Measurements from ENCODE around the gene DUOXA2. TPM values are rescaled to one million over a fixed set of nuclear protein-coding genes. Genes with fewer than 3 reads are reported as not detected.
A peak's percentile ranks its signal among the peaks of the same experiment; 100 is the strongest.
"Not testable (repeated sequence)": the region's sequence is repeated elsewhere in the genome, so short reads cannot be mapped to it uniquely, and the experiment has no call there.

Gene DUOXA2
- total and polyA plus RNA-seq, 8 donors: 1.3 to 119 (median 25.0) TPM; not detected in 1

DNA sequence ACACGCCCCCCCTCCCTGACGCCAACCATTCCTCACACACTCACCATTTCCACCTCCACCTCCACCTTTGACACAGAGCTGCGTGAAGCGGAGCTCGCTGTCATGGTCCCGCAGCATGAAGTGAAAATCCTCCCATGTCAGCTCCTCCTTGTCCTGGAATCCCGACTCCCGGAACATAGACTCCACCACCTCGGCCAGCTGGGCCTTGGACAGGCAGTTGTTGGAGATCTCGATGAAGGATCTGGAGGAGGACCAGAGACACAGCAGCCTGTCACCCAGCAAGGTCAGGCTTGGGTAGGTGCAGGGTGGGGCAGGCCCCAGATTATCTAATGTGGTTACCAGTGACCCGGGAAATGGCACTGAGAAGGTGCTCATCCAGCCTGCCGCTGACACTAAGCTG lies 12.4 kb upstream of the DUOXA2 start:
- TF ChIP-seq POLR2A (IDR thresholded peaks at IDR 0.05) (no peak), POLR2AphosphoS5 (IDR thresholded peaks at IDR 0.05) (no peak), EP300 (IDR thresholded peaks at IDR 0.05) (no peak)
- TF ChIP-seq, protein P1, sequence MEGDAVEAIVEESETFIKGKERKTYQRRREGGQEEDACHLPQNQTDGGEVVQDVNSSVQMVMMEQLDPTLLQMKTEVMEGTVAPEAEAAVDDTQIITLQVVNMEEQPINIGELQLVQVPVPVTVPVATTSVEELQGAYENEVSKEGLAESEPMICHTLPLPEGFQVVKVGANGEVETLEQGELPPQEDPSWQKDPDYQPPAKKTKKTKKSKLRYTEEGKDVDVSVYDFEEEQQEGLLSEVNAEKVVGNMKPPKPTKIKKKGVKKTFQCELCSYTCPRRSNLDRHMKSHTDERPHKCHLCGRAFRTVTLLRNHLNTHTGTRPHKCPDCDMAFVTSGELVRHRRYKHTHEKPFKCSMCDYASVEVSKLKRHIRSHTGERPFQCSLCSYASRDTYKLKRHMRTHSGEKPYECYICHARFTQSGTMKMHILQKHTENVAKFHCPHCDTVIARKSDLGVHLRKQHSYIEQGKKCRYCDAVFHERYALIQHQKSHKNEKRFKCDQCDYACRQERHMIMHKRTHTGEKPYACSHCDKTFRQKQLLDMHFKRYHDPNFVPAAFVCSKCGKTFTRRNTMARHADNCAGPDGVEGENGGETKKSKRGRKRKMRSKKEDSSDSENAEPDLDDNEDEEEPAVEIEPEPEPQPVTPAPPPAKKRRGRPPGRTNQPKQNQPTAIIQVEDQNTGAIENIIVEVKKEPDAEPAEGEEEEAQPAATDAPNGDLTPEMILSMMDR (IDR thresholded peaks at IDR 0.05): no peak
- Histone ChIP-seq H3K36me3 (peaks cover 0 to 23% (median 5%) of the 10 kb centered on the region in 4 donors), H3K9me3 (no peaks in the 10 kb centered on the region), H3K4me3 (no peak overlapping the region), H3K27me3 (peaks cover 0 to 3% (median 0%) of the 10 kb centered on the region in 3 donors), H3K27ac (no peak overlapping the region), H3K4me1 (peaks cover 0 to 6% (median 0%) of the 10 kb centered on the region in 4 donors)
- 90 to 94% (median 94%) methylated on average over 12 of the region's 12 CpGs for WGBS, 5 donors
- no peak for DNase-seq
- intact Hi-C loops (cut with DNase I; ENCODE audit: low total_unique reads): no loop called here

DNA sequence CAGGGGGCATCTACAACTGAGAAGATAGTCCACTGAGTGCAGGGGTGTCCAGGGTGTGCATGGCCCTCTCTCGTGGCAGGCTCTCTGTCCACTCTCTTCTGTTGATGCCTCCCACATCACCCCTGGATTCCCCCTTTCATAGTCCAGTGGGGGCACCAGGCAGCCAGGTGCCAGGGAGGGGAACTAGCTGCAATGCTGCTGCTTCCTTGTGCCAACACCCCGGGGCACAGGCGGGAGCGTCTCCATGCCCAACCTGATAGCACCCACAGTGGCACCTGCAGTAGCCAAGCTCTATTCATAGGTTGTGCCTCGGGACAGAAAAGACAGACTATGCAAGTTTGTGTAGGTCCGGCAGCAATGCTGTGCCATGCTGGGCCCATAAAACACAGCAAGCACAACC lies 11.9 kb upstream of the DUOXA2 start:
- Histone ChIP-seq H3K9me3 (no peaks in the 10 kb centered on the region), H3K27me3 (peaks cover 0 to 7% (median 0%) of the 10 kb centered on the region in 3 donors), H3K36me3 (peaks cover 0 to 26% (median 6%) of the 10 kb centered on the region in 4 donors), H3K4me3 (no peak overlapping the region), H3K4me1 (peaks cover 0 to 6% (median 0%) of the 10 kb centered on the region in 4 donors), H3K27ac (no peak overlapping the region)
- intact Hi-C loops (cut with DNase I; ENCODE audit: low total_unique reads): no loop called here
- DNase-seq: peak in 1 of 2 donors; percentile 24
- 89 to 95% (median 90%) methylated on average over 6 of the region's 6 CpGs for WGBS, 5 donors
- no peak for TF ChIP-seq POLR2AphosphoS5 (IDR thresholded peaks at IDR 0.05)
- TF ChIP-seq EP300 (IDR thresholded peaks at IDR 0.05): no peak
- TF ChIP-seq, protein P1 (IDR thresholded peaks at IDR 0.05): no peak
- TF ChIP-seq POLR2A (IDR thresholded peaks at IDR 0.05): no peak

DNA sequence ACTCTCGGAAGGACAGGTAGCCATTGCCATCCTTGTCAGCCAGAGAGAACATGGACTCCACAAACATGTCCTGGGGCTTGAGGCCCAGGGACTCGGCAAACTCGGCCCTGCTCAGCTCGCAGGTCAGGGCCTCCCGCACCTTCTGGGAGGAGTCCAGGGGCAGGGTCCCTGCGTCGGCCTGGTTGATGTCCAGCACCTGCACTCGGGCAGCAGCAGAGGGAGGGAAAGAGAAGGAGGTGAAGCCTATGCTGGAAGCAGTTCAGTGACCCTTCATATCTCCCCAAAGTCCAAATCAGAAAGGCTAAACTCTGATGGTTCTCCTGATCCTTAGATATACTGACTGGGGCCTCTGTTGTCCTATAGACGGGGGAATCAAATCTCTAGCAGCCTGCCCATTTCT lies 10.0 kb upstream of the DUOXA2 start:
- H3K4me3 ChIP-seq; H3K4me1 ChIP-seq; H3K27ac ChIP-seq; intact Hi-C loops (cut with DNase I; ENCODE audit: low total_unique reads); H3K9me3 ChIP-seq: not testable (repeated sequence)
- Histone ChIP-seq H3K36me3 (peaks cover 0 to 24% (median 6%) of the 10 kb centered on the region in 4 donors), H3K27me3 (peaks cover 0 to 24% (median 0%) of the 10 kb centered on the region in 3 donors)
- WGBS, 5 donors: 87 to 94% (median 89%) methylated on average over 7 to 9 of the region's 9 CpGs
- peak in 1 of 2 donors; percentile 10 for DNase-seq

DNA sequence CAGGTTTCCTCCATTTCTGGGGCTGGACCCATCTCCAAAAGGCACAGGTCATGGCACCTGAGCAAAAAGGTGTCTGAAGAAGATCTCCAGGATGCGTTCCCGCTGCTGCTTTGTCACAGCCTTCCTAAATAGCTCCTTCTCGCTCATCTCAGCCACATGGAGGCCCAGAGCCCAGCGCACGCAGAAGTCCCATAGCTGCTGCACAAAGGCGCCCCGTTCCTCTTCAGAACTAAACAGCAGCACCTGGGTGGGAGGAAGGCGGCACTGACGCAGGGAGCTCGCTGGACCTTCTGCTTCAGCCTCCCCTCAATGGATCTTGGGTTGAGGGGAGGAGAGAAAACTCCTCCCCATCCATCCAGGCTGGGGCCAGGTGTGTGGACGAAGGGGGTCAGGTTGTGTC lies 8.5 kb upstream of the DUOXA2 start:
- Histone ChIP-seq H3K4me1 (peaks cover 0 to 6% (median 0%) of the 10 kb centered on the region in 4 donors), H3K27ac (no peak overlapping the region), H3K27me3 (peaks cover 4 to 38% (median 5%) of the 10 kb centered on the region in 3 donors), H3K4me3 (no peak overlapping the region), H3K9me3 (no peaks in the 10 kb centered on the region), H3K36me3 (peaks cover 0 to 11% (median 2%) of the 10 kb centered on the region in 4 donors)
- DNase-seq: peak in 1 of 2 donors; percentile 24
- TF ChIP-seq POLR2AphosphoS5 (IDR thresholded peaks at IDR 0.05) (no peak), EP300 (IDR thresholded peaks at IDR 0.05) (no peak), POLR2A (IDR thresholded peaks at IDR 0.05) (no peak)
- TF ChIP-seq, protein P1 (IDR thresholded peaks at IDR 0.05): no peak
- intact Hi-C loops (cut with DNase I; ENCODE audit: low total_unique reads): no loop called here
- 93 to 96% (median 95%) methylated on average over 10 to 11 of the region's 11 CpGs for WGBS, 5 donors

DNA sequence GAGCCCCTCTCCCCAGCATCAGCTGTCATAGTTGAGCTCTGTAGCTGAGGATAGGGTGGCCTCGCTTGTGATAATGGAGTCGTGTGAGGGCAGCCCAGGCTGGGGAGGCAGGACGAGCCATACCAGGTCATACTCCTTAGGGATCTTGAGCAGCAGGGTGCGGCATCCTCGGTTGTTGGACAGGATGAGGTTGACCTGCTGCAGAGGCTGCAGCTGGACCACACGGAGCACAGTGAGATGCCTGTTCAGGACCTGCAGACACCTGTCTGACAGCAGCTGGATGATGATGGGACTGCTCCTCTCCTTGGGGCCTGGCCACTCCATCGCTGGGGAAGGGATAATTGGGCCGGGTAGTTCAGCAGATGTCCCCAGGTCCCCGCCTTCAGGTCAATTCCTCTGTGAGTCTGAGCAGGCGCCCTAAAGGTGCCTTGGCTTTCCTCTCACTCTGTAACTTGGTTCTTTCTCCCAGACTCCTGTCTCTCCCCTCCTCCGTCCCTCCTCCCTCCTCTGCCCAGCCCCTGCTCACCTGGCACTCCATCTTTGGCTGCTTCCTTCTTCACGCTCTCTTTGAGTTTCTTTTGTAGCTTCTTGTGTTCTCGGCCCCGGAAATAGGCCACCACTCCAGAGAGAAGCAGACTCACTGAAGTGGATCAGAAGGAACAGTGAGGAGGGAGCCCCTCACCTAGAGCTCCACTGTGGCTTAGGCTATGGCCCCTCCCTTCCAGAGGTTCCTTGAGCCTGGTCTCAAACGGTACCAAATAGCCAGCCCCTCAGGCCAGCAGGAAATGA lies 7.9 kb upstream of the DUOXA2 start:
- H3K4me1 ChIP-seq: peaks cover 0 to 6% (median under 1%) of the 10 kb centered on the region in 4 donors
- no peak overlapping the region for H3K4me3 ChIP-seq
- H3K27ac ChIP-seq: no peak overlapping the region
- H3K27me3 ChIP-seq: peaks cover 4 to 43% (median 6%) of the 10 kb centered on the region in 3 donors
- TF ChIP-seq POLR2AphosphoS5 (IDR thresholded peaks at IDR 0.05) (no peak), EP300 (IDR thresholded peaks at IDR 0.05) (no peak), POLR2A (IDR thresholded peaks at IDR 0.05) (no peak)
- TF ChIP-seq, protein P1 (IDR thresholded peaks at IDR 0.05): no peak
- peaks cover 0 to 11% (median 2%) of the 10 kb centered on the region in 4 donors for H3K36me3 ChIP-seq
- no peaks in the 10 kb centered on the region for H3K9me3 ChIP-seq
- 69 to 86% (median 83%) methylated on average over 13 to 15 of the region's 15 CpGs for WGBS, 5 donors
- DNase-seq: peak in 1 of 2 donors; percentile 25
- intact Hi-C loops (cut with DNase I; ENCODE audit: low total_unique reads): no loop called here

Data from stomach (tissue), 9 donors.